Measurements from ENCODE around the gene VIT.

DNA sequence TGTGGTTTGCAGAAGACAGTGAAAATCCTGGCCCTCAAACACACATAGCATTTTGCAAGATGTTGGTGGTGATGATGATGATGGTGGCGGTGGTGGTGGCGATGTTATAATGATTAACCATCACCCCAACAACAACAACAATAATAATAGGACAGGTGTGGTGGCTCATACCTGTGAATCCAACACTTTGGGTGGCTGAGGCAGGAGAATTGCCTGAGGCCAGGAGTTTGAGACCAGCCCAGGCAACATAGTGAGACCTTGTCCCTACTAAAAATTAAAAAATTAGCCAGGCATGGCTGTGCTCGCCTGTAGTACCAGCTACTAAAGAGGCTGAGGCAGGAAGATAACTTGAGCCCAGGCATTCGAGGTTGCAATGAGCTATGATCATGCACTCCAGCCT lies 3.8 kb downstream of the VIT start:
- TF ChIP-seq, protein P1, sequence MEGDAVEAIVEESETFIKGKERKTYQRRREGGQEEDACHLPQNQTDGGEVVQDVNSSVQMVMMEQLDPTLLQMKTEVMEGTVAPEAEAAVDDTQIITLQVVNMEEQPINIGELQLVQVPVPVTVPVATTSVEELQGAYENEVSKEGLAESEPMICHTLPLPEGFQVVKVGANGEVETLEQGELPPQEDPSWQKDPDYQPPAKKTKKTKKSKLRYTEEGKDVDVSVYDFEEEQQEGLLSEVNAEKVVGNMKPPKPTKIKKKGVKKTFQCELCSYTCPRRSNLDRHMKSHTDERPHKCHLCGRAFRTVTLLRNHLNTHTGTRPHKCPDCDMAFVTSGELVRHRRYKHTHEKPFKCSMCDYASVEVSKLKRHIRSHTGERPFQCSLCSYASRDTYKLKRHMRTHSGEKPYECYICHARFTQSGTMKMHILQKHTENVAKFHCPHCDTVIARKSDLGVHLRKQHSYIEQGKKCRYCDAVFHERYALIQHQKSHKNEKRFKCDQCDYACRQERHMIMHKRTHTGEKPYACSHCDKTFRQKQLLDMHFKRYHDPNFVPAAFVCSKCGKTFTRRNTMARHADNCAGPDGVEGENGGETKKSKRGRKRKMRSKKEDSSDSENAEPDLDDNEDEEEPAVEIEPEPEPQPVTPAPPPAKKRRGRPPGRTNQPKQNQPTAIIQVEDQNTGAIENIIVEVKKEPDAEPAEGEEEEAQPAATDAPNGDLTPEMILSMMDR (IDR thresholded peaks at IDR 0.05), result no peak
- no peak for TF ChIP-seq POLR2A (IDR thresholded peaks at IDR 0.05)
